AG09309 (cell line): ENCODE results near the gene NFATC2.

ENCODE experiments used
- DNase-seq: peaks from one replicate; pipeline ENCODE4 v3.0.0-alpha.2; 2010; ENCODE audit warnings: low read depth
- H3K4me3 ChIP-seq: 2 replicates; pipeline ENCODE4 v1.5.1; 2011; ENCODE audit warnings: mild to moderate bottlenecking, low read depth, low read length, moderate library complexity; ENCODE audit not compliant: control insufficient read depth
- TF ChIP-seq, protein P1 (sequence below): IDR thresholded peaks from 2 replicates; pipeline ENCODE4 v1.5.1; 2011; ENCODE audit warnings: mild to moderate bottlenecking, low read depth, low read length, inconsistent platforms; ENCODE audit not compliant: insufficient read depth, control insufficient read depth; ENCODE audit errors: missing control alignments

NFATC2 gene

DNA sequence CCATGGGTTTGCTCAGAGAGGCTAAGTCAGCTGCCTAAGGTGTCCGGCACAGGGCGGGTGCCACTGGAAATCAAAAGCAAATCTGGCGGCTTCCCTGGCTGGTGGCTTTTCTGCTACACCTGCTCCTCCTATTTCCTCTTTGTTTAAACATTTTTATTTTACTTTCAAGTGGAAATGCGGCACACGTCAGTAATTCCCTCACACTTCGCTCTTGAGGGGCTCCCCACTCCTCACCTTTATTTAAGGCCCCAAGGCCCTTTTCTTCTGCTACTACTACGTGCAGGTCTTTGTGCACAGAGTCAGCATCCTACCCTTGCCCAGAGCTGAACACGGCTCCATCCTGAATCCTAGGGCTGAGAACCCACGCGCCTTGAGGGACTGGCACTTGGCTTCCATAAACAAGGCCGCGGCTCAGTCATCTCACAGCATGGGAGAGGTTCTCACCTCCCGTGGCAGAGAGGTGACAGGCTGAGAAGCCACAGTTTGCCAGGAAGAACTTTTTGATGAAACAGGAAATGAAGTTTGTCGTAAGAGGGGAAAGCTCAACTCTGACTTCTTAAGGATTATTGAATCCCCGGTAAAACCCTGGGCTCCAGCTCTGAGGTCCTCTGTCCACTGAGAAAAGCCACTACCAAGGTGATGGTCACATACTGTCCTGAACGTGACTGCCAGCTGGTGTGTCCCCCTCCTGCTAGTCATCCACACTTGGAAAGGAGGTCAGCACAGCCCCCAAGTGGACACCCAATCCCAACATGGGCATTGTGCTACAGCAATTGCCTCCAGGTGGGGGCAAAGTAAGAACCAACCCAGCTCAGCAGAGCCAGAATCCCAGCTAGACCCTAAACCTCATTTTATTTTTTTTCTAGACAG lies 48.0 kb downstream of the NFATC2 start:
- DNase-seq = no peak
- TF ChIP-seq, protein P1, sequence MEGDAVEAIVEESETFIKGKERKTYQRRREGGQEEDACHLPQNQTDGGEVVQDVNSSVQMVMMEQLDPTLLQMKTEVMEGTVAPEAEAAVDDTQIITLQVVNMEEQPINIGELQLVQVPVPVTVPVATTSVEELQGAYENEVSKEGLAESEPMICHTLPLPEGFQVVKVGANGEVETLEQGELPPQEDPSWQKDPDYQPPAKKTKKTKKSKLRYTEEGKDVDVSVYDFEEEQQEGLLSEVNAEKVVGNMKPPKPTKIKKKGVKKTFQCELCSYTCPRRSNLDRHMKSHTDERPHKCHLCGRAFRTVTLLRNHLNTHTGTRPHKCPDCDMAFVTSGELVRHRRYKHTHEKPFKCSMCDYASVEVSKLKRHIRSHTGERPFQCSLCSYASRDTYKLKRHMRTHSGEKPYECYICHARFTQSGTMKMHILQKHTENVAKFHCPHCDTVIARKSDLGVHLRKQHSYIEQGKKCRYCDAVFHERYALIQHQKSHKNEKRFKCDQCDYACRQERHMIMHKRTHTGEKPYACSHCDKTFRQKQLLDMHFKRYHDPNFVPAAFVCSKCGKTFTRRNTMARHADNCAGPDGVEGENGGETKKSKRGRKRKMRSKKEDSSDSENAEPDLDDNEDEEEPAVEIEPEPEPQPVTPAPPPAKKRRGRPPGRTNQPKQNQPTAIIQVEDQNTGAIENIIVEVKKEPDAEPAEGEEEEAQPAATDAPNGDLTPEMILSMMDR = no peak
- H3K4me3 ChIP-seq = no peak overlapping the region

DNA sequence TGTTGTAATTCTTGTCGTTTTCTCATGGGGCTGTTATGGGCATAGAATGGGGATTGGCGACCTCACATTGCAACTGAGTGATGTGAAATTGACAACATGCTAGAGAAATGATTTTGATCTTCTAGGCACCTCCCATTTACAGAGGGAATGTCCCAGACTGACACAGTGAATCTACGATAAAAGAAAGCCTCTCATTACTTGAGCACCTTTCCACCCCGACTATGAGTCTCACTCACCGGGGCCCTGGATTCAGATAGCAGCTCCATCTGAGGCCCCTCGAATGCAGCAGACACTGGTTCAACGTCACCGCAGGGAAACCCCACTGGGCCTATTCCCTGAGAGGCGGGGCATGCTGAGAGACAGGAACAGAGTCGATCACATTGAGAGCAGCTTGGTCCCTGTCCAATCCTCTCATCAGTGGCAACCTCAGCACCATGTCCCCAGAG lies 49.1 kb downstream of the NFATC2 start:
- TF ChIP-seq, protein P1 = no peak
- no peak overlapping the region for H3K4me3 ChIP-seq
- no peak for DNase-seq

DNA sequence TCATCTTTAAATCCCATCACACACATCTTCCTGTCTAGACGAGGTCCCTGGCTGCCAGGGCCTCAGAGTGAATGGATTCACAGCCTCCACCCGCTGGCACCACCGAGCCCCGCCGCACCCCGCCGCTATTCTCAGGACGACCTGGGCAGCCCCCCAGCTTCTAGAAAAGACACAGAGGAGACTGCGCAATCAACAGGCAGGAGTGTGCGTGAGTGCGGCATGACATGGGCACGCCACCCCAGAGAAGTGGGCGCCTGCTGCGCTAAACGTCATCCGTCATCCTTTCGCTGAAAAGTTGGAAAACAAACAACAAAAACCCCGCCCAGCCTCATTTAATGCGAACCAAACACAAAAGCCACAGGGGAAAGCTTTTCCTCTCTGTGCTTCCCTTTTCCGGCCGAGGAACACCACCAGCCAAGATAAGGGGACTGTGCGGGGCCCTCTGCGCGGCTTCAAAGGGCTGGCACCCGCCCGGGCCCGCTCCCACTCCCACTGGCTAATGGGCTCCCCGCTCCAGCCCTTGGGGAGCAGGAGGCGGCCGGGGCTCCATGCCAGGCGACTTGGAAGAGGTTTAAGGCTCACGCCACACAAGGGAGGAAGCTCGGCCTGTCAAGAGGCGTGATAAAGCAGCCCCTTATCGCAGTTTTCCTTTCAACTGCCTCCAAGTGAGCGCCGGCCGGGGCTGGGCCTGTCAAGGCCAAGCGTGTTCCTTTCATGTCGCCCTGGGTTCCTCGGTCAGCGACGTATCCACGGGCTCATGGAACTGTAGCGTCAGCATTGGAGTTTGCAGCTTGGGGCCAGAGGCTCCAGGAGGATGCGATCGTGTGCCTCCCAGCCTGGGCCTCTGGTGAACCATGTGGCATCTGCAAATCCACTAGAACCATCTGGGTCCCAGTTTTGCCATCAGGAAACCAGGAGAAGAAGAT lies 50.1 kb downstream of the NFATC2 start:
- DNase-seq = no peak
- H3K4me3 ChIP-seq = no peak overlapping the region
- TF ChIP-seq, protein P1 = no peak

DNA sequence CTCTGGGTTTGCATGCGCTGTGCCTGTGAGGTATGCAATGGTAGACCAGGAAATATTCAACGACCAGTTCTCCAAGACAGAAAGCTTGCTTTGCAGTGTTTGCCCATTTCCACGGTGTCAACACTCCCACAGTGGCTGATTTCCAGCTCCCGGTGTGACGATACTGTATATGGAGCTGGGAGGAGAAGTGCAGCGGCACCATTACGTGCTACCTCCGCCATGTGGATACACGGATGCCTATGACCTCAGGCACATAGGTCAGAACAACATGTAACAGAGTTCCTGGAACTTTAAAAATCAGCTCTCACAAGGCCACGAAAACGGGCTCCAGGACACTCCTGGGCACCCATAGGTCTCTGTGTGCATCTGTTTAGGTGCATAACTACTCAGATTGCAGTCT lies 51.1 kb downstream of the NFATC2 start:
- TF ChIP-seq, protein P1 = no peak
- no peak overlapping the region for H3K4me3 ChIP-seq
- DNase-seq = no peak

DNA sequence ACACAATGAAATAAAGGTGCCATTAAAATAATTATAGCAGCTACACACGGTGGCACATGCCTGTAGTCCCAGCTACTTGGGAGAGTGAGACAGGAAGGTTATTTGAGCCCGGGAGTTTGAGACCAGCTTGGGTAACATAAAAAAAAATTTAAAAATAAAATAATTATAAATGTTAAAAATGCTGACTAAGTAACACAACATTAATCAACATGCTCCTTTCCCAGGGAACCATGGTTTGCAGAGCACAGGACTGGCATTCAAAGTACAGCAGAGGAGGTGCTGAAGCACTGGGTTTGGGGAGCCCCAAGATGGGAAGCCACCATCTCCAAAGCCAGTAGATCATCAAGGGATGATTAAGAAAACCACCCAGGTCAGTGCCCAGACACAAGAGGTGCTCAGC lies 51.9 kb downstream of the NFATC2 start:
- TF ChIP-seq, protein P1 = no peak
- no peak overlapping the region for H3K4me3 ChIP-seq
- no peak for DNase-seq

DNA sequence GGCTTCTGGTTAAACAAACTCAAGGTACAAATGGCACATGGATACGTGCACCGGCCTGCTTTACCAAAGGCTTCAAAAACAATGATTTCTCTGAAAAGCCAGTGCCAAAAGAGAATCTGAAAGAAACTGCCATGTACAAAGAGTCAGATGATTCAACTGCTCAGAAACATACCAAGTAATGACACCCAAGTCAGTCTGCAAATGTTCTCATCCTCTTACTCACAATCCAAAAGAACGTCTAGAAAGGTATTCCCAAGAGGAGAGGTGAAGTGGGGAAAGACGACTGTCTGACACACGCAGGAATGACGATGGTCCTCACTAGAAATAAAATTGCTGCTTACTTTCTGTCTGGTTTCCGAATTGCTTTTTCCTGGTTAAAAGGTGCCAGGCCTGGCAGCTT lies 52.9 kb downstream of the NFATC2 start:
- no peak for DNase-seq
- TF ChIP-seq, protein P1 = no peak

More for the DNA sequence above, 52.9 kb downstream of the NFATC2 start:
- no peak overlapping the region for H3K4me3 ChIP-seq
